CD4-positive, alpha-beta T cell treated with Interleukin-6 at 100 ng/mL for 8 hours (primary cell): ENCODE measurements around the gene HCRTR2.

Source experiments
- DNase-seq: peaks from one replicate; pipeline ENCODE4 v3.0.0-alpha.2; 2020; ENCODE audit warnings: mixed read lengths, low spot score

The HCRTR2 gene

GRCh38 chr6:55327169-55327568, 152.9 kb downstream of the HCRTR2 start, which contains the start of gene GFRAL:
GFRAL (plus strand) TSS chr6:55327469; CDS start chr6:55327555, 86 bp downstream.
- DNase-seq: no peak
